ENCODE data around the gene FHL3. TPM values are rescaled to one million over a fixed set of nuclear protein-coding genes. Genes with fewer than 3 reads are reported as not detected.

FHL3 gene
- total RNA-seq, 1 donor from 2014 or later, result 60.1 TPM

- TF ChIP-seq CTCF (IDR thresholded peaks at IDR 0.05), result no peak
- intact Hi-C loops (cut with DNase I), result loop anchor here (5.0 kb wide), 1 partner anchor 38 kb away; no protein-coding TSS in a partner anchor
- H3K27ac ChIP-seq, result no peak overlapping the region
- H3K4me3 ChIP-seq, result no peak overlapping the region
- H3K4me1 ChIP-seq, result peaks cover 0 to 18% of the 10 kb centered on the region in 2 donors
- H3K27me3 ChIP-seq, result no peaks in the 10 kb centered on the region
- no peaks in the 10 kb centered on the region for H3K9me3 ChIP-seq
- peak in 1 of 2 donors; percentile 49 for DNase-seq (ENCODE audit: low spot score in 2 of 2)
- peaks cover 0 to 8% of the 10 kb centered on the region in 2 donors for H3K36me3 ChIP-seq
These were observed 55.7 kb downstream of the FHL3 start for GRCh38 chr1:37949524-37950152.

- H3K27me3 ChIP-seq, result no peaks in the 10 kb centered on the region
- H3K4me1 ChIP-seq, result peaks cover 0 to 18% of the 10 kb centered on the region in 2 donors
- intact Hi-C loops (cut with DNase I), result loop anchor here (5.0 kb wide), 1 partner anchor 38 kb away; no protein-coding TSS in a partner anchor
- H3K36me3 ChIP-seq, result peaks cover 3 to 16% of the 10 kb centered on the region in 2 donors
- H3K4me3 ChIP-seq, result no peak overlapping the region
- no peak for TF ChIP-seq CTCF (IDR thresholded peaks at IDR 0.05)
- no peaks in the 10 kb centered on the region for H3K9me3 ChIP-seq
- H3K27ac ChIP-seq, result no peak overlapping the region
- DNase-seq (ENCODE audit: low spot score in 2 of 2), result no peak
These were observed 56.5 kb downstream of the FHL3 start for GRCh38 chr1:37948841-37949240.

- Histone ChIP-seq H3K27me3 (no peaks in the 10 kb centered on the region), H3K9me3 (no peaks in the 10 kb centered on the region), H3K27ac (no peak overlapping the region), H3K4me3 (no peak overlapping the region), H3K36me3 (peaks cover 10 to 23% of the 10 kb centered on the region in 2 donors), H3K4me1 (peaks cover 0 to 18% of the 10 kb centered on the region in 2 donors)
- TF ChIP-seq CTCF (IDR thresholded peaks at IDR 0.05), result no peak
- intact Hi-C loops (cut with DNase I), result loop anchor here (5.0 kb wide), 1 partner anchor 39 kb away; no protein-coding TSS in a partner anchor
- no peak for DNase-seq (ENCODE audit: low spot score in 2 of 2)
These were observed 57.1 kb downstream of the FHL3 start for GRCh38 chr1:37948166-37948565.

GRCh38 chr1:37947364-37947763 is 58.0 kb downstream of the FHL3 start:
- H3K27me3 ChIP-seq, result no peaks in the 10 kb centered on the region
- peak overlapping the region; percentile 90 to 91 for H3K4me3 ChIP-seq
- peaks cover 0 to 18% of the 10 kb centered on the region in 2 donors for H3K4me1 ChIP-seq
- H3K36me3 ChIP-seq, result peaks cover 14 to 31% of the 10 kb centered on the region in 2 donors
- TF ChIP-seq CTCF (IDR thresholded peaks at IDR 0.05), result no peak
- intact Hi-C loops (cut with DNase I), result loop anchor here (2.0 to 5.0 kb wide), 5 partner anchors 17 to 139 kb away; partner anchors contain the start of genes UTP11 and YRDC
- no peaks in the 10 kb centered on the region for H3K9me3 ChIP-seq
- no peak for DNase-seq (ENCODE audit: low spot score in 2 of 2)
- peak overlapping the region; percentile 94 for H3K27ac ChIP-seq

Other genes starting within 250 kb of the FHL3 start
- gene EPHA10, start 240.4 kb downstream of the FHL3 start, total RNA-seq, result 0.11 TPM
- gene MANEAL, start 211.7 kb downstream of the FHL3 start, total RNA-seq, result 0.43 TPM
- gene C1orf122, start 197.7 kb downstream of the FHL3 start, total RNA-seq, result 284 TPM
- gene YRDC, start 197.3 kb downstream of the FHL3 start, total RNA-seq, result 9.7 TPM
- 10.6 TPM for gene MTF1, start 145.9 kb downstream of the FHL3 start, total RNA-seq
- 11.7 TPM for gene INPP5B, start 58.5 kb downstream of the FHL3 start, total RNA-seq
- gene SF3A3, start 15.5 kb downstream of the FHL3 start, total RNA-seq, result 20.3 TPM
- 16.5 TPM for gene UTP11, start 7.2 kb upstream of the FHL3 start, total RNA-seq
- gene POU3F1, start 41.3 kb upstream of the FHL3 start, total RNA-seq, result not detected

All from ascending aorta (tissue), 2 donors.